GM23338 (cell line): Measurements from ENCODE around the gene SLC45A3. TPM values are rescaled to one million over a fixed set of nuclear protein-coding genes. Genes with fewer than 3 reads are reported as not detected.

Experiments
- ATAC-seq: fragments of 200-7000 bp; cut with Tn5 transposase; 3 replicates; pipeline ENCODE4 v1.9.1; 2020
- DNase-seq: peaks from one replicate; pipeline ENCODE4 v3.0.0-alpha.2; 2015; ENCODE audit warnings: low spot score
- H2AFZ ChIP-seq: fragments of 200-600 bp; sonication (generic); 2 replicates; pipeline ENCODE4 v1.8.0; 2016; ENCODE audit warnings: antibody characterized with exemption, mild to moderate bottlenecking, moderate library complexity
- H3F3A ChIP-seq: fragments of 200-600 bp; sonication (generic); replicated peaks from 2 replicates; pipeline ENCODE4 v1.8.0; 2017; ENCODE audit warnings: antibody characterized with exemption, mixed run types, low read depth
- H3K27ac ChIP-seq: fragments of 200-600 bp; sonication (generic); 2 replicates; pipeline ENCODE4 v1.6.1; 2016; ENCODE audit warnings: low read depth
- H3K27me3 ChIP-seq: fragments of 200-600 bp; sonication (generic); 2 replicates; pipeline ENCODE4 v1.8.0; 2016; ENCODE audit warnings: mild to moderate bottlenecking, mixed run types, moderate library complexity; ENCODE audit not compliant: insufficient read depth
- H3K36me3 ChIP-seq: fragments of 200-600 bp; sonication (generic); 2 replicates; pipeline ENCODE4 v1.8.0; 2016; ENCODE audit warnings: mild to moderate bottlenecking; ENCODE audit not compliant: insufficient read depth
- H3K4me1 ChIP-seq: fragments of 200-600 bp; sonication (generic); 2 replicates; pipeline ENCODE4 v1.8.0; 2016; ENCODE audit warnings: mild to moderate bottlenecking, moderate library complexity; ENCODE audit not compliant: insufficient read depth
- H3K4me2 ChIP-seq: fragments of 200-600 bp; sonication (generic); 2 replicates; pipeline ENCODE4 v1.7.1; 2017; ENCODE audit warnings: mixed run types
- H3K4me3 ChIP-seq: fragments of 200-600 bp; sonication (generic); 2 replicates; pipeline ENCODE4 v1.6.1; 2016; ENCODE audit warnings: mixed run types
- H3K79me2 ChIP-seq: fragments of 200-600 bp; sonication (generic); replicated peaks from 2 replicates; pipeline ENCODE4 v1.8.0; 2017; ENCODE audit warnings: mild to moderate bottlenecking; ENCODE audit not compliant: insufficient read depth
- H3K9me2 ChIP-seq: fragments of 200-600 bp; sonication (generic); 2 replicates; pipeline ENCODE4 v1.8.0; 2017; ENCODE audit not compliant: insufficient read depth
- H4K20me1 ChIP-seq: fragments of 200-600 bp; sonication (generic); replicated peaks from 2 replicates; pipeline ENCODE4 v1.8.0; 2017; ENCODE audit warnings: mild to moderate bottlenecking; ENCODE audit not compliant: insufficient read depth
- H3K27ac Mint-ChIP-seq: 2 replicates; pipeline ENCODE4 v1.8.0; 2020; ENCODE audit warnings: inconsistent platforms, mild to moderate bottlenecking, moderate library complexity, mixed read lengths
- H3K27me3 Mint-ChIP-seq: 3 replicates; pipeline ENCODE4 v1.8.0; 2022; ENCODE audit warnings: low read depth, mild to moderate bottlenecking, moderate library complexity, mixed read lengths, inconsistent platforms; ENCODE audit not compliant: insufficient read depth, poor library complexity
- H3K36me3 Mint-ChIP-seq: 3 replicates; pipeline ENCODE4 v1.8.0; 2021; ENCODE audit warnings: low read depth, mild to moderate bottlenecking, inconsistent platforms, moderate library complexity, mixed read lengths
- H3K4me1 Mint-ChIP-seq: 3 replicates; pipeline ENCODE4 v1.8.0; 2020; ENCODE audit warnings: mild to moderate bottlenecking, inconsistent platforms, mixed read lengths
- H3K4me3 Mint-ChIP-seq: 3 replicates; pipeline ENCODE4 v1.8.0; 2021; ENCODE audit warnings: moderate library complexity, mild to moderate bottlenecking, inconsistent platforms, mixed read lengths
- H3K9me3 Mint-ChIP-seq: 3 replicates; pipeline ENCODE4 v1.8.0; 2020; ENCODE audit warnings: moderate library complexity, mild to moderate bottlenecking, inconsistent platforms, mixed read lengths
- POLR2AphosphoS5 ChIP-seq: IDR thresholded peaks from 2 replicates; pipeline ENCODE4 v1.6.1; 2016; ENCODE audit warnings: antibody characterized with exemption, low read depth
- STAT1 ChIP-seq: IDR thresholded peaks from one replicate; pipeline ENCODE4 v1.6.1; 2016; ENCODE audit warnings: antibody characterized with exemption; ENCODE audit not compliant: unreplicated experiment
- ZNF331 ChIP-seq: fragments of 250-450 bp; sonication (Bioruptor Pico); IDR thresholded peaks from 2 replicates; pipeline ENCODE4 v1.5.0; 2020; ENCODE audit warnings: low read depth, mild to moderate bottlenecking, moderate library complexity
- polyA plus RNA-seq: library from polyadenylated mRNA; unstranded; fragments of >200 nt; fragmentation: Nextera tagmentation; extraction: Ambion mirVana; gene quantifications from 2 replicates; pipeline ENCODE4 v1.2.1, GENCODE V29; 2016
- total RNA-seq: library from RNA; depleted of rRNA; stranded (reverse); fragments of >200 nt; shearing (Covaris generic); gene quantifications from 2 replicates; pipeline ENCODE4 v1.2.3, GENCODE V29; 2014
- TF ChIP-seq, protein P1 (sequence below): IDR thresholded peaks from 2 replicates; pipeline ENCODE4 v1.6.1; 2016; ENCODE audit warnings: antibody characterized with exemption
- TF ChIP-seq, protein P2 (sequence below), 2 experiments: fragments of 200-600 bp in 1 of 2; sonication (generic) in 1 of 2; conservative IDR thresholded peaks; 2 replicates each; pipeline versions ENCODE4 v1.5.1 to v1.6.1; 2016 to 2017; ENCODE audit warnings: antibody characterized with exemption in 2 of 2, low read depth in 2 of 2, mild to moderate bottlenecking in 2 of 2, moderate library complexity in 1 of 2

Gene SLC45A3
- total and polyA plus RNA-seq, 2 experiments from 2014 or later: 4.7 to 16.0 TPM

DNA sequence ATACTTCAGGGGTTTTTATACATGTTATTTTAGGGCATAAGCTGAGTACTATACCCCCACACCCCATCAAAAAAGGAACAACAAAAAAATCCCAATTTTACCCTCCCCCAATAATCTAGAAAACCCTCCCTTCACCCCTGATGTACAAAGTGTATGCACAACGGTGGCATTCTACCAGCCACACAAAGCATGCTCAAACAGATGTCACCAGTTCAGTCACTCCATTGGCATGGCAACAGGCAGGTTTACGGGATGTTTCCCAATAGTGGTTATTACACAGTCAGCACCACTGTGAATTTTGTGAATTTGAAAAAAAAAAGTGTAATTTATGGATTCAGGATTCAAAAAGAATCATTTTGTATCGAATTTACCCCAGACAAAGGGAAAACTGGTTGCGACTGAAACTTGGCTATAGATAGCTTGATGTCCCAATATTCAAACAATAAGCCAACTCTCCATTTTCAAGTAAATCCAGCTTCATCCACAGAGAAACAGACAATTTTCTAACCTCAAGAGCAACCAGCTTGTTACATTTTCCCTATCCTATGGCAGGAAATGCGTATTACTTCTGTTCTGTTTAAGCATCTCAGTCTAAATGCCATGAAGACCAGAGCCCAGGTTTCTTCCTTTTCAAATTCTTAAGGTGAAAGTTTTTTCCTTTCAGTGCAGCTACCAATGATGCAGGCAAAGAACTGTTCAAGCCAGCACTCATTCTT is 34.0 kb upstream of the SLC45A3 start:
- Histone ChIP-seq H2AFZ (no peak overlapping the region), H3K27ac (peak overlapping the region; percentile 57), H3K27me3 (no peaks in the 10 kb centered on the region), H3K9me2 (no peaks in the 10 kb centered on the region), H3K4me2 (no peak overlapping the region), H4K20me1 (peaks cover 7% of the 10 kb centered on the region; the same call in 1 of the 2 replicates), H3F3A (peaks cover 8% of the 10 kb centered on the region), H3K4me3 (no peak overlapping the region), H3K4me1 (peaks cover 52% of the 10 kb centered on the region), H3K36me3 (peaks cover 28% of the 10 kb centered on the region; the same call in 1 of the 2 replicates), H3K79me2 (no peaks in the 10 kb centered on the region)
- peak overlapping the region; percentile 55 for H3K27ac Mint-ChIP-seq
- peaks cover 33% of the 10 kb centered on the region for H3K4me1 Mint-ChIP-seq
- no peaks in the 10 kb centered on the region for H3K9me3 Mint-ChIP-seq
- H3K27me3 Mint-ChIP-seq: peaks cover 5% of the 10 kb centered on the region
- DNase-seq (no peak), ATAC-seq (no peak)
- no peak overlapping the region for H3K4me3 Mint-ChIP-seq
- H3K36me3 Mint-ChIP-seq: peaks cover 40% of the 10 kb centered on the region
- no peak for TF ChIP-seq ZNF331
- TF ChIP-seq POLR2AphosphoS5: peak; percentile 29; the same call in 1 of the 2 replicates

DNA sequence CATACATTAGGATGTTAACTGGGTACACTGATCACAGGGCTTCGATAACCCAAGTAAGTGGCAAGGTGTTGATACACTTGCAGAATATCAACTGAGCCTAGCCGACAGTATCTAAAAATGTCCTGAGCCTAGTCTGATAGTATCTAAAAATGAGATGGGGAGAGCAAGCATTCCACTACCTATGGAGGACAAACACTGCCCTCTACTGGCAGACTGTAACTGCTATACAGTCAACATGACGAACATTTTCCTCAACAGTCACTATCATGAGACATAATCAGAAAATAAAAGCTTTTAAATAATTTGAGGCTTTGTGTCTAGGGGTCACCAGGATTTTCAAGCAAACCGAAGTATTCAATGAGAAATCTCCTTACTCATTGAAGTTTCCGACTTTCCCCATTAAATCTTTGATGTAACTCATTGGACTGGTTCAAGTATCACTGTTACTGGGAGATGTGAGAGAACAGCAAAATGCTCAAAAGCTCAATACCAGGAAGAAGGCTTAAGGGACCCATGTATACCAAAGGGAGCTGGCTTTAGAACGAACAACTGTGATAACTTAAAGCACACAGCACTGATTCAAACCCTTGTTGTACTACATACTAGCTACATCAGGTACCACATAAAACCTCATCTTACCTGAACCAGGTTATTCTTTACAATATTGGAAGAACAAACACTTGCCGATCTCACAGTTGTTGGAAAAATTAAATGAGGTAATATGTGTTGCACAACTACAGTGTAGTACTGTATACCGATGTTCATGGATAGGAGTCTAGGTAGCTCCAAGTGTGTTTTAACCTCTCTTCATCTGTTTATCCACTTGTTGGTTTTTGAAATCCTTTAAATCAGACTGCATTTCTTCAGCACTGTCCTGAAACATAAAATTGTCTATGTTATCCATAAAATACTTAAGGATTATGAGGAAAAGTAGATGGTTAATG is 31.1 kb upstream of the SLC45A3 start:
- Histone ChIP-seq H3K4me1 (peaks cover 44% of the 10 kb centered on the region), H3K27me3 (no peaks in the 10 kb centered on the region), H4K20me1 (peaks cover 12% of the 10 kb centered on the region; the same call in 1 of the 2 replicates), H3K79me2 (no peaks in the 10 kb centered on the region), H3F3A (peaks cover 8% of the 10 kb centered on the region), H3K9me2 (no peaks in the 10 kb centered on the region), H3K4me2 (no peak overlapping the region), H2AFZ (no peak overlapping the region), H3K27ac (peak overlapping the region; percentile 72), H3K36me3 (peaks cover 8% of the 10 kb centered on the region), H3K4me3 (no peak overlapping the region)
- H3K4me3 Mint-ChIP-seq: no peak overlapping the region
- ATAC-seq (peak; percentile 90), DNase-seq (peak; percentile 95)
- H3K9me3 Mint-ChIP-seq: no peaks in the 10 kb centered on the region
- H3K4me1 Mint-ChIP-seq: peaks cover 29% of the 10 kb centered on the region
- H3K36me3 Mint-ChIP-seq: peaks cover 13% of the 10 kb centered on the region; the same call in 2 of the 3 replicates
- H3K27ac Mint-ChIP-seq: 0 out of 2 replicates have a peak overlapping the region, but pooled peaks have one; percentile 0
- peaks cover 5% of the 10 kb centered on the region for H3K27me3 Mint-ChIP-seq
- TF ChIP-seq, protein P1, sequence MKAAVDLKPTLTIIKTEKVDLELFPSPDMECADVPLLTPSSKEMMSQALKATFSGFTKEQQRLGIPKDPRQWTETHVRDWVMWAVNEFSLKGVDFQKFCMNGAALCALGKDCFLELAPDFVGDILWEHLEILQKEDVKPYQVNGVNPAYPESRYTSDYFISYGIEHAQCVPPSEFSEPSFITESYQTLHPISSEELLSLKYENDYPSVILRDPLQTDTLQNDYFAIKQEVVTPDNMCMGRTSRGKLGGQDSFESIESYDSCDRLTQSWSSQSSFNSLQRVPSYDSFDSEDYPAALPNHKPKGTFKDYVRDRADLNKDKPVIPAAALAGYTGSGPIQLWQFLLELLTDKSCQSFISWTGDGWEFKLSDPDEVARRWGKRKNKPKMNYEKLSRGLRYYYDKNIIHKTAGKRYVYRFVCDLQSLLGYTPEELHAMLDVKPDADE: no peak
- TF ChIP-seq, protein P2, sequence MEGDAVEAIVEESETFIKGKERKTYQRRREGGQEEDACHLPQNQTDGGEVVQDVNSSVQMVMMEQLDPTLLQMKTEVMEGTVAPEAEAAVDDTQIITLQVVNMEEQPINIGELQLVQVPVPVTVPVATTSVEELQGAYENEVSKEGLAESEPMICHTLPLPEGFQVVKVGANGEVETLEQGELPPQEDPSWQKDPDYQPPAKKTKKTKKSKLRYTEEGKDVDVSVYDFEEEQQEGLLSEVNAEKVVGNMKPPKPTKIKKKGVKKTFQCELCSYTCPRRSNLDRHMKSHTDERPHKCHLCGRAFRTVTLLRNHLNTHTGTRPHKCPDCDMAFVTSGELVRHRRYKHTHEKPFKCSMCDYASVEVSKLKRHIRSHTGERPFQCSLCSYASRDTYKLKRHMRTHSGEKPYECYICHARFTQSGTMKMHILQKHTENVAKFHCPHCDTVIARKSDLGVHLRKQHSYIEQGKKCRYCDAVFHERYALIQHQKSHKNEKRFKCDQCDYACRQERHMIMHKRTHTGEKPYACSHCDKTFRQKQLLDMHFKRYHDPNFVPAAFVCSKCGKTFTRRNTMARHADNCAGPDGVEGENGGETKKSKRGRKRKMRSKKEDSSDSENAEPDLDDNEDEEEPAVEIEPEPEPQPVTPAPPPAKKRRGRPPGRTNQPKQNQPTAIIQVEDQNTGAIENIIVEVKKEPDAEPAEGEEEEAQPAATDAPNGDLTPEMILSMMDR (conservative IDR thresholded peaks at IDR 0.05; ENCODE audit: low read depth in 2 of 2): peak; percentile 98 to 99
- no peak for TF ChIP-seq STAT1
